ENCODE measurements around the gene ANKS1A.

ANKS1A gene

DNA sequence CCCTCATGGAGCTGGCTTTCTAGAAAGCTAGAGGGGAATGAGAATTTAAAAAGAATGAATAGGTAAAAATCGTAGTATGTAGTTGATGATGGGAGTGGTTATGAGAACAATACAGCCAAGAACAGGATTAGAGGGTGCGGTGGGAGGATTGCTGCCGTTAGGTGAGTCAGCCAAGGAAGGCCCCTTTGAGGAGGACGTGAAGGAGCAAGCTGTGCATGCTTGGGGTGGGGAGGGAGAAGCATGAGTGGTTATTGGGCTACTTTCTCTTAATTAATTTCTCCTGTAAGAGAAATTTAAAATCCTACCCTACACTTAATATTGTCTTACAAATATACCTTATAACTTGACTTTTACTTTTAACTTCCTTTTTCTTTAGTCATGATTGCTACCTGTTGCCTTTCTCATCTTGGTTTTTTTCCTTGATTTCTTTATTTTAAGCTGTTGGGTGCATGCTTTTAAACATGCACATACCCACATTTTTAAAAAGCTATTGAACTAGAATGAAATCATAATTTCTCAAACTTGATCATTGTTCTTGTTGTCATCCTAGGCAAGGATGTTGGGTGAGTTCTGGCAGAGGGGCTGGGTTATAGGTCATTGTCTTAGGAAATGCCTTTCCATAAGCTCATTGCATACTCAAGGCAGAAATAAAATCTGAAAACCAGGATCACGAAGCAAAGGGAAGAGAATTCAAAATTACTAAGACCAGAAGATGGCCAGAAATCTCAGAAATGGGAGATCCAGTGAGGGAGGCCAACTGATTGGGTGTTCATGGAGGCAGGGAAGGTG, 137.6 kb downstream of the ANKS1A start:
- no peak for DNase-seq

DNA sequence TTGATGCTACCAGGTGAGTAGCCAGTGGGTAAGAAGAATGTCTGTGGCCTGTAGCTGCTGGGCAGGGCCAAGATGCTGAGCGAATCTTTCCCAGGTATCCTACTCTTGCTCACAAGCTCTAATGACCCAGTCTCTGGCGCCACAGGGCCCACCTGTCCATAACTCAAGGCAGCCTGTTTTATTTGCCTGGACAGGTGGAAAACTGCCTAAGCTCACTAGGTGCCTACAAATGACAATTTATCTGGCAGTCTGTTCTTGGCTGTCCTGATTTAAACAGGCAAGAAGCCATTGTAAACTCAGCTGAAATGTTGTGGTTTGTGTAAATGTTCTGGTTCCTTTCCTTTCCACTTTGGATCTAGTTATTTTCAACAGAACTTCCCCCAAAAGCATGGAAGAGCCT, 138.8 kb downstream of the ANKS1A start:
- no peak for DNase-seq

DNA sequence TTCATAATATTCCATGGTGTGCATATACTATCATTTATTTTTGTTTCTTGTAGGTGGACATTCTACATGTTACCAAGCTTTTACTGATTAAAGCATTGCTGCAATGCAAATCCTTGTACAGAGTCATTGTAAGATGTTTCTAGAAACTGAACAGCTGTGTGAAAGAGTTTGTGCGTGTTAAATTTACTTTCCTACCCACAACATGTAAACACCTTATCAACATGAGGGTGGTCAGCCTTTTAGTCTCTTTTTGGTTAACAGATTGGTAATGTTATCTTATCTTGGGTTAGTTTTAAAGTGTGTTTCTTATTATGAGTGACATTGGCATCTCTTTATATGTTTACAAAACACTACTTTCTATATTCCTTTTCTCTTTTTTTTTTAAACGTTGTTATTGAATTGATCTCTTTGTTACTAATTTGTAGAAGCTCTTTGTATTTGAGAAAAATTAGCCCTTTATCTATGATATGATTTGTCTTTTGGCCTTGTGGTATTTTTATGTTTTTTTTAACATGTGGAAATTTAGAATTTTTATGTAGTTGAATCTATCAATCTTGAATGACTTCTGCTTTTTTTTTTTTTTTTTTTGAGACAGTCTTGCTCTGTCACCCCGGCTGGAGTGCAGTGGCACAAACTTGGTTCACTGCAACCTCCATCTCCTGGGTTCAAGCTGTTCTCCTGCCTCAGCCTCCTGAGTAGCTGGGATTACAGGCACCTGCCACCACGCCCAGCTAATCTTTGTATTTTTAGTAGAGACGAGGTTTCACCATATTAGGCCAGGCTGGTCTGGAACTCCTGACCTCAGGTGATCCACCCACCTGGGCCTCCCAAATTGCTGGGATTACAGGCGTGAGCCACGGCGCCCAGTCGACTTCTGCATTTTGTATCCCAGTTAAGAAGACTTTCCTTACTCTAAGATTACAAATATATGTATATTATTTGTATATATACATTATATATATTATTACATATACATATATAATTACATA, 140.0 kb downstream of the ANKS1A start:
- no peak for DNase-seq

- no peak for DNase-seq
Measured at GRCh38 chr6:35030099-35030498, 141.0 kb downstream of the ANKS1A start.

- no peak for DNase-seq
Measured at GRCh38 chr6:35031611-35032529, 142.8 kb downstream of the ANKS1A start.

GRCh38 chr6:35033683-35034082, 144.6 kb downstream of the ANKS1A start:
- no peak for DNase-seq

GRCh38 chr6:35034411-35035191, 145.5 kb downstream of the ANKS1A start:
- no peak for DNase-seq

GRCh38 chr6:35035481-35036030, 146.5 kb downstream of the ANKS1A start:
- no peak for DNase-seq

- no peak for DNase-seq
Measured at GRCh38 chr6:35036059-35036827, 147.2 kb downstream of the ANKS1A start.

DNA sequence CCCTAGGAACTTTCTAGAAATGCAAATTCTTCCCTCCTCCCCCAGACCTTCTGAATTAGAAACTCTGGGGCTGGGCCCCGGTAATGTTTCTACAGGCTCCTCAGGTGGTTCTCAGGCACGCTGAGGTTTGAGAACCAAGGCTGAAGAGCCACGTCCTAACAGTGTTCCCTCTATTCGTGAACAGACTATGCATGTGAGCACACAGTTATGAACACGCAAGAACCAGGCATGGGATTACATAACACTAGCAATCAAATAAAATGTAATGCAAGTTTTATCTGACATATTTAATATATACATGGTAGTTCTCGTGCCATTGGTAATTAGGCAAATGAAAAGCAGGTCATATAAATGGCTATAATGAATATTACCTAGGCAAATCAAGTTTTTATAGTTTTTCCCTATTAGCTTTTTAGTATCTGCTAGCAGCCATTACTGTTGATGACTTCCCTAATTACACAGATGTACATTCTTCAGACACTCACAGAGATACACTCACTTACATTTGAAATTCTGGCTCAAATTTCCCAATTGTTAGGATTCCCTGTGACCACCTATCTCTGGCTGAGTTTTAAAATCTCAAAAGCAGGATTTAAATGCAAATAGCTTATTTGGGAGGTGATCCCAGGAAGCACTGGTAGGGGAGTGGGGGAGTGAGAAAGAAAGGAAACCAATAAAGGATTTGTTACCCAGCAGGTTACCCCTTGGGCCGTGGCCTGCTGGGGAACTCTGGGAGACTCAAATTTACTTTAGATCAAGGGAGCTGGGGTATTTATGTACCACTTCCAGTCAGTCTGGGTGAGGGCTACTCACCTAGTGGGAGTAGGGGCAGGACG, 148.0 kb downstream of the ANKS1A start:
- DNase-seq = no peak

- DNase-seq = no peak
Measured at GRCh38 chr6:35037664-35038038, 148.6 kb downstream of the ANKS1A start.

GRCh38 chr6:35038076-35038475, 149.0 kb downstream of the ANKS1A start:
- no peak for DNase-seq

DNA sequence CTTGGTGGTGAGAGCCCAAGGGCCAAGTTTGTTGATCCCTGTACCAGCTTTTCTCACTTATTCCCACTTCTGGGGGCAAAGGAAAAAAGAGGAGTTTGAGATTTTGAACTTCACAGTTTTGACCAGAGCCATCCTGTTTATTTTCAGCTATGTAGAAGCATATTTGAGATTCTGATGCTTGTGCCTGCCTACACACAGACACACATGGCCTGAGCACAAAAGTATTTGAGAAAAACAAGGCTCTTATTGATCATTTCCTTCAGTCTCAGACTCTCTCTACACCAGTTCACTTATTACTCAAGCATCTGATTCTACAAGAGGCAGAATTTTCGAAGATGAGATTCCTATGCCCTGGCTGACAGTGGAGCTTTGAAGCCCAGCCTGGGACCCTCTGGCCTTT, 151.3 kb downstream of the ANKS1A start:
- DNase-seq = no peak

DNA sequence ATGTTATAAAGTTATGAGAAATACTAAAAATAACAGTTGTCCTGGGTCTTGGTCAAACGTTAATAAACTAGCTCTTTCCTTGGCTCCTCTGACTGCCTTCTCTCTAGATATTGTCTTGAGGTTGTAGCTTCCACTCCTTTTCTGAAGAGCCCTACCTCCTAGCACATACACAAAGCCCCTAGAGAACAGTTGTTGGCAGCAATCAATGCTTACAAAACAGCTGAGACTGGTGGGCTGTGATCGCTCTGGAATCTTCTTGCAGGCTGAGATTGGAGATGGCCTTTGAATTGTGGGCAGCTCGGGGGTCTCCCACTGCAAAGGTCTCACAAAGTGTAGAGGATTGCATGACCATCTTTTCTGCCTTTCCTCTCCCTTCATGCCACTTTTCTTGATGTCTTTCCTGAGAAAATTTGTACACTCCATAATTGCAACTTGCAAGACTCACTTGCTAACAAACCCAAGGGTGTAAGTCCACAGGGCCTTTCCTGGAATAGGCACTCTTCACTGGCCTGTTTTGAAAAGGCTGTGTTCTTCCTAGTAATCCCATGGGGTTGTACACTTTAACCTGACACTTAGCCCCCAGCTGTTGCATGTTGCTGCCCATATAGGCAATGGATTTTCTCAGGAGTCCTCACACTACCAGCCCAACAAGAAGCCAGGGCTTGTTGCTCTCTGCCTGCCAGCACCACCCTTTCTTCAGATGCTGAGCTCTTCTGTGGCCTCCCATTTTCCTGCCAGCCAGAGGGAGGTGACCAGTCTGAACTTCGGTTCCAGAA, 152.2 kb downstream of the ANKS1A start:
- DNase-seq = no peak

- DNase-seq = no peak
Measured at GRCh38 chr6:35042031-35042815, 153.2 kb downstream of the ANKS1A start.

- no peak for DNase-seq
Measured at GRCh38 chr6:35043381-35044130, 154.5 kb downstream of the ANKS1A start.

DNA sequence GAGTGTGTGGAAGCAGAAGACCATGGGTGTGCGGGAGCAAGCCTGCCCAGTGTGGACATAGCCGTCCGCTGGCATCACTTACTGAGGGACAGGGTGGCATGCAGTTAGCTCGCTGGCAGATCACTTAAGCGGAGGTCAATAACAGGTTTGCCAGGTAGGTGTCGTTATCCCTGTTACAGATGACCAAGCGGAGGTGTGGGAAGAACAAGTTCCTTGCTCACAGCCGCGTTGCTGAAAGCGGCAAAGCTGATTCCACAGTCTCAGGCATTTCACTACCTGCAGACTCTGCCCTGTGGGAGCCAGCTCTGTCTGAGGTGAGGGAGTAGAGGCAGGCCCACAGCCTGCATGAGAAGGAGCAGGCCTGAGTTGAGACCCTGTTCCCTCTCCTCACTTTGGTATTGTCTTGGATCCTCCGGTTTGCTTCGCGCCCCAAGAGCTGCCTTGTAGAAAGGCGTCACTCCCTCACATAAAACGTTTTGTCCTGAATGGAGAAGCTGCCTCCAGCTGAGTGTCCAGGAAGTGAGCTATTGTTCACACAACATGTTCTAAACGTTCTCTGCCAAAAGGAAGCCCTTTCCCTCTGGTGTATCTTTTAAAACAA, 155.2 kb downstream of the ANKS1A start:
- DNase-seq = no peak

All from NCI-H526 (cell line).